Lung (tissue), 12 donors: Measurements from ENCODE around the gene BCAS1. TPM values are rescaled to one million over a fixed set of nuclear protein-coding genes. Genes with fewer than 3 reads are reported as not detected.

Source experiments
- ATAC-seq: fragments of 200-7000 bp; cut with Tn5 transposase; one replicate; pipeline ENCODE4 v1.9.1; 2020; ENCODE audit warnings: moderate number of reproducible peaks; ENCODE audit not compliant: insufficient read depth, low FRiP score
- DNase-seq, 3 donors: peaks; one replicate each; pipeline ENCODE4 v3.0.0-alpha.2; 2013 to 2017
- H3K27ac ChIP-seq, 2 donors: one replicate each; pipeline ENCODE4 v1.5.1; 2013; ENCODE audit warnings: mild to moderate bottlenecking in 2 of 2, moderate library complexity in 2 of 2, control low read depth in 1 of 2, inconsistent platforms in 1 of 2, low read depth in 1 of 2, low read length in 1 of 2
- H3K27me3 ChIP-seq, 3 donors: one replicate each; pipeline ENCODE4 v1.5.1; 2013; ENCODE audit warnings: low read length in 2 of 3; ENCODE audit not compliant: control insufficient read depth in 3 of 3, insufficient read depth in 3 of 3
- H3K36me3 ChIP-seq, 4 donors: one replicate each; pipeline ENCODE4 v1.5.1; 2013; ENCODE audit warnings: low read length in 4 of 4, mild to moderate bottlenecking in 1 of 4, moderate library complexity in 1 of 4; ENCODE audit not compliant: control insufficient read depth in 4 of 4, insufficient read depth in 4 of 4
- H3K4me1 ChIP-seq, 5 donors: one replicate each; pipeline ENCODE4 v1.5.1; 2013; ENCODE audit warnings: low read length in 5 of 5, mild to moderate bottlenecking in 2 of 5, moderate library complexity in 1 of 5; ENCODE audit not compliant: control insufficient read depth in 5 of 5, insufficient read depth in 5 of 5
- H3K4me3 ChIP-seq: one replicate; pipeline ENCODE4 v1.5.1; 2013; ENCODE audit warnings: mild to moderate bottlenecking, control low read depth, moderate library complexity
- H3K9ac ChIP-seq, 2 donors: one replicate each; pipeline ENCODE4 v1.5.1; 2013; ENCODE audit warnings: low read length in 2 of 2, control low read depth in 1 of 2; ENCODE audit not compliant: insufficient read depth in 1 of 2
- H3K9me3 ChIP-seq, 4 donors: one replicate each; pipeline ENCODE4 v1.5.1; 2013; ENCODE audit warnings: low read length in 3 of 4, mild to moderate bottlenecking in 1 of 4, moderate library complexity in 1 of 4; ENCODE audit not compliant: control insufficient read depth in 4 of 4, insufficient read depth in 3 of 4
- CTCF ChIP-seq: IDR thresholded peaks from 2 replicates; pipeline ENCODE4 v1.5.1; 2012; ENCODE audit warnings: mild to moderate bottlenecking; ENCODE audit errors: control extremely low read depth, extremely low read depth
- WGBS, 2 donors: extraction: QIAGEN DNeasy Blood & Tissue Kit; methylation state at CpG; one replicate each; pipeline ENCODE4 v1.1.7; 2013; 5-methylcytosine and 5-hydroxymethylcytosine counted together
- polyA plus RNA-seq, 2 donors: library from polyadenylated mRNA; stranded (reverse); fragments of 200-250 nt; gene quantifications; one replicate each; pipeline ENCODE4 v1.2.1, GENCODE V29; 2013
- total RNA-seq, 2 donors: library from RNA; depleted of rRNA in 1 of 2; stranded (reverse); fragments of >200 nt in 1 of 2; gene quantifications; one replicate each; pipeline ENCODE4 v1.2.1, GENCODE V29; 2014 to 2021
- donor health status: control.
- donor health status: control.
- donor health status: Bipolar disorder and iron deficiency.
- donor health status: healthy.
- donor health status: DM: yes; HTN: yes; CAD: no.

The BCAS1 gene
- total and polyA plus RNA-seq, 4 donors = 1.2 to 4.0 (median 2.3) TPM

- DNase-seq (no peak), ATAC-seq (no peak)
- Histone ChIP-seq H3K36me3 (no peaks in the 10 kb centered on the region), H3K4me1 (peaks cover 0 to 13% (median 9%) of the 10 kb centered on the region in 5 donors), H3K9me3 (no peaks in the 10 kb centered on the region), H3K4me3 (no peak overlapping the region), H3K27me3 (no peaks in the 10 kb centered on the region), H3K27ac (peak overlapping the region in 1 of 2 donors; percentile 60), H3K9ac (no peak overlapping the region)
- 52 to 55% methylated on average over 9 of the region's 9 CpGs for WGBS, 2 donors
- TF ChIP-seq CTCF = no peak
Measured at GRCh38 chr20:53897884-53898555, 172.4 kb downstream of the BCAS1 start.

- ATAC-seq = no peak
- no peak overlapping the region for H3K9ac ChIP-seq
- no peaks in the 10 kb centered on the region for H3K36me3 ChIP-seq
- TF ChIP-seq CTCF = no peak
- H3K27me3 ChIP-seq = no peaks in the 10 kb centered on the region
- no peak for DNase-seq
- no peak overlapping the region for H3K4me3 ChIP-seq
- 92 to 94% methylated on average over 4 of the region's 4 CpGs for WGBS, 2 donors
- H3K4me1 ChIP-seq = peaks cover 0 to 9% (median 7%) of the 10 kb centered on the region in 5 donors
- no peaks in the 10 kb centered on the region for H3K9me3 ChIP-seq
- no peak overlapping the region for H3K27ac ChIP-seq
Measured at GRCh38 chr20:53896647-53897046, 173.7 kb downstream of the BCAS1 start.

GRCh38 chr20:53896041-53896440 is 174.4 kb downstream of the BCAS1 start:
- TF ChIP-seq CTCF = no peak
- no peak overlapping the region for H3K9ac ChIP-seq
- no peak overlapping the region for H3K27ac ChIP-seq
- H3K27me3 ChIP-seq = no peaks in the 10 kb centered on the region
- peaks cover 0 to 6% (median 3%) of the 10 kb centered on the region in 5 donors for H3K4me1 ChIP-seq
- no peak overlapping the region for H3K4me3 ChIP-seq
- H3K9me3 ChIP-seq = peaks cover 0 to 3% (median under 1%) of the 10 kb centered on the region in 4 donors
- WGBS, 2 donors = 91 to 97% methylated on average over 7 of the region's 7 CpGs
- H3K36me3 ChIP-seq = no peaks in the 10 kb centered on the region
- DNase-seq (no peak), ATAC-seq (no peak)

GRCh38 chr20:53895385-53895755 is 175.0 kb downstream of the BCAS1 start:
- DNase-seq = no peak
- Histone ChIP-seq H3K9me3 (peaks cover 0 to 3% (median under 1%) of the 10 kb centered on the region in 4 donors), H3K36me3 (no peaks in the 10 kb centered on the region), H3K9ac (no peak overlapping the region), H3K4me3 (no peak overlapping the region), H3K4me1 (peaks cover 0 to 6% (median 0%) of the 10 kb centered on the region in 5 donors), H3K27me3 (no peaks in the 10 kb centered on the region), H3K27ac (no peak overlapping the region)
- TF ChIP-seq CTCF = no peak
- ATAC-seq = no peak
- 92 to 96% methylated on average over 4 of the region's 4 CpGs for WGBS, 2 donors
